Activated T-helper 17 cell treated with anti-CD3 and anti-CD28 coated beads, Interleukin-2, amount 50 U/mL, for 72 hours (primary cell): Measurements from ENCODE around the gene ZNF775. TPM values are rescaled to one million over a fixed set of nuclear protein-coding genes. Genes with fewer than 3 reads are reported as not detected.

Experiments used
- ATAC-seq: fragments of 150-1000 bp; cut with Tn5 transposase; replicated peaks from 2 replicates; pipeline ENCODE4 v1.10.0; 2021; ENCODE audit warnings: mild to moderate bottlenecking, moderate library complexity
- H3K27ac Mint-ChIP-seq: one replicate; pipeline ENCODE4 v1.8.0; 2022; ENCODE audit warnings: mixed read lengths
- H3K27me3 Mint-ChIP-seq: one replicate; pipeline ENCODE4 v1.8.0; 2022; ENCODE audit warnings: mixed read lengths
- H3K36me3 Mint-ChIP-seq: one replicate; pipeline ENCODE4 v1.8.0; 2022; ENCODE audit warnings: low read depth, mild to moderate bottlenecking, mixed read lengths
- H3K4me1 Mint-ChIP-seq: one replicate; pipeline ENCODE4 v1.8.0; 2022; ENCODE audit warnings: mixed read lengths
- H3K4me3 Mint-ChIP-seq: one replicate; pipeline ENCODE4 v1.8.0; 2022; ENCODE audit warnings: mild to moderate bottlenecking, mixed read lengths
- H3K9me3 Mint-ChIP-seq: one replicate; pipeline ENCODE4 v1.8.0; 2022; ENCODE audit warnings: mixed read lengths
- total RNA-seq, 2 donors: library from RNA; stranded (reverse); gene quantifications; one replicate each; pipeline ENCODE4 v1.2.3, GENCODE V29; 2022

Gene ZNF775
- total RNA-seq, 2 donors from 2014 or later: 2.5 to 3.2 TPM

DNA sequence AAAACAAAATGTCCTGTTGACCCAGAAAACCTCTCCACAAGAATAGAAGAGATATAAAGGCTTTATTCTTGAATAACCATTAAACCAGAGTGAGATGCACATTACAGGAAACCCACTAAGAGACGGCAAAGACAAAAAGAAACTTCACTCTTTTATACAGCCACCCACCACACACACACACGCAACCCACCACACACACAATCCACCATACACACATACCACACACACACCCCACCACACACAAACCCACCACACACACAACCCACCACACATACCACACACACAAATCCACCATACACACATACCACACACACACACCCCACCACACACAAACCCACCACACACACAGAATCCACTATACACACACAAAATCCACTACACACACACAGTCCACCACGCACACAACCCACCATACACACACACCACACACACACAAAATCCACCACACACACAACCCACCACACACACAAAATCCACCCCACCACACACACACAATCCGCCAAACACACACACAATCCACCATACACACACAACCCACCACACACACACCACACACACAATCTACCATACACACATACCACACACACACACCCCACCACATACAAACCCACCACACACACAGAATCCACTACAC lies 20.0 kb upstream of the ZNF775 start:
- no peaks in the 10 kb centered on the region for H3K9me3 Mint-ChIP-seq
- H3K27ac Mint-ChIP-seq: no peak overlapping the region
- peaks cover 19% of the 10 kb centered on the region for H3K4me1 Mint-ChIP-seq
- H3K4me3 Mint-ChIP-seq: no peak overlapping the region
- H3K27me3 Mint-ChIP-seq: no peaks in the 10 kb centered on the region
- no peak for ATAC-seq
- H3K36me3 Mint-ChIP-seq: no peaks in the 10 kb centered on the region

DNA sequence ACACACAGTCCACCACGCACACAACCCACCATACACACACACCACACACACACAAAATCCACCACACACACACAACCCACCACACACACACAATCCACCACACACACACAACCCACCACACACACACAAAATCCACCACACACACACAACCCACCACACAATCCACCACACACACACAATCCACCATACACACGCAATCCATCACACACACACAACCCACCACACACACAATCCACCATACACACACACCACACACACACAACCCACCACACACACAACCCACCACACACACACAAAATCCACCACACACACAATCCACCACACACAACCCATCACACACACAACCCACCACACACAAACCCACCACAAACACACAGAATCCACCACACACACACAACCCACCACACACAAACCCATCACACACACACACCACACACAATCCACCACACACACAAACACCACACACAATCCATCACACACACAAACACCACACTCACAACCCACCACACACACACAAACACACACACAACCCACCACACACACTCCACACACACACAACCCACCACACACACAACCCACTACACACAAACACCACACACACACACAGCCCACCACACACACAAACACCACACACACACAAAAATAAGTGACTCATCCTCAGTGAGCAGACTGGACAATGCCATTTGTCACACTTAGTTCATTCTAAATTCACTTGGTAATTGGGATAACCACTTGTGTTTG lies 19.3 kb upstream of the ZNF775 start:
- no peak for ATAC-seq
- H3K27me3 Mint-ChIP-seq: no peaks in the 10 kb centered on the region
- H3K4me1 Mint-ChIP-seq: peaks cover 19% of the 10 kb centered on the region
- no peak overlapping the region for H3K4me3 Mint-ChIP-seq
- H3K36me3 Mint-ChIP-seq: no peaks in the 10 kb centered on the region
- H3K27ac Mint-ChIP-seq: peak overlapping the region; percentile 63
- H3K9me3 Mint-ChIP-seq: no peaks in the 10 kb centered on the region

DNA sequence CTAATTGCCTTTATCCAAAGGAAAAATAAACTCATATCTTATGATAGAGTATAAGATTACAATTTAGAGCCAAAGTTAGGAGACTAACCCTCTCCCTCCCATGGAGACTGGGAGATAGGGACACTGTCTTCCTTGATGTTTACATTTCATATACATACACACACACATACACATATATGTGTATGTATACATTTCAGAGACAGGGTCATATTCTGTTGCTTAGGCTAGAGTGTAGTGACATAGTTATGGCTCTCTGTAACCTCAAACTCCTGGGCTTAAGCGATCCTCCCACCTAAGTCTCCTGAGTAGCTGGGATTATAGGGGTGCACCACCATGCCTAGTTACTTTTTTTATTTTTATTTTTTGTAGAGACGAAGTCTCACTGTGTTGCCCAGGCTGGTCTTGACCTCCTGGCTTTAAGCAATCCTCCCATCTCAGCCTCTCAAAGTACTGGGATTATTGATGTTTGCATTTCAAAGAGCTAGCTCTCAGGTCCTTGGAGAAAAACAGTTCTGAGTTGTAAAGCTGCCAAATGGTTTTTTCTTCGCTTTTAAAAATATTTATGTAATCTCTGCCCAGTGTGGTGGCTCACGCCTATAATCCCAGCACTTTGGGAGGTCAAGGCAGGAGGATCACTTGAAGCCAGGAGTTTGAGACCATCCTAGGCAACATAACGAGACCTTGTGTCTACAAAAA lies 18.6 kb upstream of the ZNF775 start:
- Mint-ChIP-seq H3K4me1 (peaks cover 19% of the 10 kb centered on the region), H3K27me3 (no peaks in the 10 kb centered on the region), H3K9me3 (no peaks in the 10 kb centered on the region), H3K4me3 (no peak overlapping the region), H3K36me3 (no peaks in the 10 kb centered on the region), H3K27ac (peak overlapping the region; percentile 63)
- no peak for ATAC-seq

DNA sequence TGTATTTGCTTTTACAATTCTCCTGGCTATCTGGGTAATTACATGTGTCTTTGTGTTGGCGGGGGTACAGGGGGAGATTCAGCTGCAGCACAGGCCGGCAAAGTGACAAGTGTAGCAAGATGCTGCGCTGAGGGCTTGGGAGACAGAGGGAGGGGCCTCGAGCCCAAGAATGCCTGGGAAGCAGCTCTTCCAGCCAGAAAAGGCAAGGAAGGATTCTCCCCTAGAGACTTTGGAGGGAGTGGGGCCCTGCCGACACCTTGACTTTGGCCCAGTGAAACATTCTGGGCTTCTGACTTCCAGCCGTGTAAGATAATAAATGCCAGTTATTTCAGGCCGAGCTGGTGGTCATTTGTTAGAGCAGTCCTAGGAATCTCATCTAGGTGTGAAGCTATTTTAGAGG lies 17.7 kb upstream of the ZNF775 start:
- Mint-ChIP-seq H3K27me3 (no peaks in the 10 kb centered on the region), H3K4me3 (no peak overlapping the region), H3K4me1 (peaks cover 19% of the 10 kb centered on the region), H3K27ac (no peak overlapping the region), H3K36me3 (no peaks in the 10 kb centered on the region), H3K9me3 (no peaks in the 10 kb centered on the region)
- ATAC-seq: no peak

DNA sequence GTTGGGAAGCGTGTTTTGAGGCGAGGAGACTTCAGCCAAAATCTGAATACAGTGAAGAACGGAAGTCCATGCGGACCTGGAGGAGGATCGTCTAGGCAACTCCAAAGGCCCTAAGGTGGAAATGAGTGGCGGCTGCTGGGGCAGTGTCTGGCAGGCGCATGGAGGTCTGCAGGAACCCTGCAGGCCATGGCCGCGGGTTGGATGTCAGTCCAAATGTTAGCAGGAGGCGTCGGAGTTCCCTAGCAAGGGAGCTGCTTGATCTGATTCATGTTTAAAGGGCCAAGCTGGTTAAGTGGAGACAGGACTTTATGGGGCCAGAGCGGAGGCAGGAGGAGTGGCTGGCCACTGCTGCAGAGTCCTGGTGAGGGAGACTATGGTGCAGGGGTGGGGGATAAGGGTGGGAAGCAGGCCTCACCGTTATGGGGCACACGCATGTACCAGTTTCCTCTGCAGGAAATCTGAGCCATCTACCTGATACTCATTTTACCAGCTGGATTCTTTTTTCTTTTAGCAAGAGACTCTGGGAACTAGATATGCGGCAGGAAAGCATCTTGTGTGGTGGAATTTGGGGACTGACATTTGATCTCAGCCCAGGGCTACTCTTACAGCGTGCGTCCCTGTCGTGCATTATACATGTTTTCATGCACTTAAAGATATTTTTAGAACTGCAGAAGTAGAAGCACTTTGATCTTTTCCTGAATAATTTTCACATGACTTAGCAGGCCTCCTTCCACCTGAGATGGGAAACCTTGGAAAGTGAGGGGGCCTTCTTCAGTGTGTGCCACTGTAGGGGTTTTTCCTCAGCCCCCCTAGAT lies 17.1 kb upstream of the ZNF775 start:
- no peak for ATAC-seq
- no peaks in the 10 kb centered on the region for H3K9me3 Mint-ChIP-seq
- H3K27ac Mint-ChIP-seq: no peak overlapping the region
- H3K36me3 Mint-ChIP-seq: no peaks in the 10 kb centered on the region
- no peak overlapping the region for H3K4me3 Mint-ChIP-seq
- no peaks in the 10 kb centered on the region for H3K27me3 Mint-ChIP-seq
- peaks cover 19% of the 10 kb centered on the region for H3K4me1 Mint-ChIP-seq

DNA sequence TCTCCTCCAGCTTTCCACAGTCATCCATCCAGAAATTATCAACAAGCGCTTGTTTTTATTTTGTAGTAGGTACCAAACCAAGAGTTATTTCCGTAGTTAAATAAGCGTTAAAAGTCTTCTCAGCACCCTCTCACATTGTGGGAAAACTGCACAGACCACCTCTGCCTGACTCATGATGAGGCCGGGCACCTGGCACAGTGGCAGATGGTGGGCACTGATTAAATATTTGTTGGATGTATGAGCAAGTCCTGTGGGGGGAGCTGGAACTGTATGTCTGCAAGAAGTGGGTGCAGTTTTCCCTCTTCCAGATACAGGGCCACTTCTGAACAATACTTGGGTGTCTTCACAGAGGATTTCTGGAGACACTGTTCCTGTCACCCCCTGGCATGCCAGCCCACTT lies 15.8 kb upstream of the ZNF775 start:
- Mint-ChIP-seq H3K4me3 (no peak overlapping the region), H3K27me3 (no peaks in the 10 kb centered on the region), H3K27ac (no peak overlapping the region), H3K4me1 (peaks cover 13% of the 10 kb centered on the region), H3K9me3 (no peaks in the 10 kb centered on the region), H3K36me3 (no peaks in the 10 kb centered on the region)
- ATAC-seq: no peak

DNA sequence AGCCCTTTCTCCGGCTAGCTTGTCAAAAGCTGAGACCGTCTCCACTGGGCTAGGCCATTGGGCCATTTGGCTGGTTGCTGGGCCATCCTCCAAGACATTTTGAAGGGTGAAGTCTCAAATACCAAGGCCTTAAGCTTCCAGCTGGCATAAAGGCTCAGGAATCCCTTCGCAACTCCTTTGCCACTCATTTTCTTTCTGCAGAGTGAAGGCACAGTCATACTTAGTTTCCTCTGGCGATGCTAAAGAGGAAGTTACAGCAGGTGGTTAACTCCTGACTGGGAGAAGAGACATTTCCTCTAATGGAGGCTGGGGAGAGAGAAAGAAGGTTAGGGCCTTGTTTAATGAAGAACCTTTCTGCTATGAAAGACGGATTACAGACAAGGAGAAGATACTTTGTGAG lies 15.3 kb upstream of the ZNF775 start:
- H3K9me3 Mint-ChIP-seq: no peaks in the 10 kb centered on the region
- no peak for ATAC-seq
- H3K4me1 Mint-ChIP-seq: peaks cover 13% of the 10 kb centered on the region
- no peaks in the 10 kb centered on the region for H3K27me3 Mint-ChIP-seq
- peaks cover under 1% of the 10 kb centered on the region for H3K36me3 Mint-ChIP-seq
- no peak overlapping the region for H3K27ac Mint-ChIP-seq
- no peak overlapping the region for H3K4me3 Mint-ChIP-seq

DNA sequence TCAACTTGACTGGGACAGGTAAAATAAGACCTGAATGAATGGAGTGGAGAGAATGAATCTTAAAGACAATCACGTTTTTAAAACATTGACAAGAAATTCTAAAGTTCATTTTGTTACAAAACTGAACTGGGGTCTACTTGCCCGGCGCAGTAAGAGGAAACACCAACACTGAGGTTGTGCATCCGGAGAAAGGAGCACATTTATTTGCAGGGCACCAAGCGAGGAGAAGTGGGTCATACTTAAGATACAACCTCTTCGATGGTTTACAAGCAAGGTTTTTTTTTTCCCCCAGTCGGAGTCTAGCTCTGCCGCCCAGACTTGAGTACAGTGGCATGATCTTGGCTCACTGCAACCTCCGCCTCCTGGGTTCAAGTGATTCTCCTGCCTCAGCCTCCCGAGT lies 13.9 kb upstream of the ZNF775 start:
- no peak for ATAC-seq
- Mint-ChIP-seq H3K27ac (no peak overlapping the region), H3K36me3 (peaks cover 10% of the 10 kb centered on the region), H3K9me3 (no peaks in the 10 kb centered on the region), H3K4me3 (no peak overlapping the region), H3K27me3 (no peaks in the 10 kb centered on the region), H3K4me1 (peaks cover 1% of the 10 kb centered on the region)

DNA sequence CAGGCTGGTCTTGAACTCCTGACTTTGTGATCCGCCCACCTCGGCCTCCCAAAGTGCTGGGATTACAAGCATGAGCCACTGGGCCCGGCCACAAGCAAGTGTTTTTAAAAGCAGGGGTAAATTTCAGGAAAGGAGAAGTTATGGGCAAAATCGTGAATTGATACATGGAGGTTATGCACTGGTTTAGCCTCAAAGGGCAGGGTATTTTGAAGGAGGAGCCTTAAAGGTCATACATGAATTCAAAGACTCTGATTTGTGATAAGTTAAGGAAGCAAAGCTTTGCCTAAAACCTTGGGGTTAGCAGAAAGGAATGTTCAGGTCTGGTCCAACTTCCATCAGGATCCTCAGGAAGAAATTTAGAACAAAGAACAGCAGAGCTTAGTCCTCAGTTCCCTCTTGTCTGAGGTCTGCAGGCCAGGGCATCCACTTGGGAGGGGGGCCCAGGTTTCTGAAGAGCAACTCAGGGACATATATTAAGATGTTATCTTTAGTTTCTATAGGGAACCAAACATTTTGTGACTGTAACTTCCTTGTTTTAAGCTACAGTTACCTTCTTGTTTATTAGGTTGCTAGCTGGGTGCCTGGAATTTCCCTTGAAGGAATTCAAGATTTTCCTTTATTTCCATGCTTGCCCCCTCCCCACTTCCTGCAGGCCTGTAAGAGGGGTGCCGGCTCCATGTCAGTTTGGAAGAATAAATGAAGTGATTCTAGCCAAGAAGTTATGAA lies 13.3 kb upstream of the ZNF775 start:
- H3K4me1 Mint-ChIP-seq: peaks cover 3% of the 10 kb centered on the region
- H3K9me3 Mint-ChIP-seq: no peaks in the 10 kb centered on the region
- ATAC-seq: no peak
- peak overlapping the region; percentile 28 for H3K27ac Mint-ChIP-seq
- no peaks in the 10 kb centered on the region for H3K27me3 Mint-ChIP-seq
- H3K36me3 Mint-ChIP-seq: peaks cover 10% of the 10 kb centered on the region
- no peak overlapping the region for H3K4me3 Mint-ChIP-seq

DNA sequence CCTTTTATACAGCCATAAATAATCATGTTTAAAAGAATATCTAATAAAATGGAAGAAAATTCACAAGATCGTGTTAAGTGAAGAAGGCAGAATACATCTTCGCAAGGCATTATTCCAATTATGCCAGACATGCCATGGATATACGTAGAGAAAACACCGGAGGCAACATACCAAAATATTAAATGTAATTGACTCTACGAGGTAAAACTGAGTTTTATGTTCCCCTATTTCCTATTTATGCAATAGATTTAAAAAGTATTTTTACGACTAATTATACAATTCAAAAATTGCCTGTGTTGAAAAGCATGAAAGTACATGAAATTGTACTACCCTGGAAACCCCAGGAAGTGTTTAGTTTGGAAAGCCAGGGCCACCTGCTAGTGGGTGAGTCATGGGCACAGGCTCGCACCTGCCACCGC lies 11.4 kb upstream of the ZNF775 start:
- no peaks in the 10 kb centered on the region for H3K9me3 Mint-ChIP-seq
- no peaks in the 10 kb centered on the region for H3K27me3 Mint-ChIP-seq
- peaks cover 4% of the 10 kb centered on the region for H3K4me1 Mint-ChIP-seq
- no peak for ATAC-seq
- peak overlapping the region; percentile 90 for H3K4me3 Mint-ChIP-seq
- peaks cover 13% of the 10 kb centered on the region for H3K36me3 Mint-ChIP-seq
- H3K27ac Mint-ChIP-seq: peak overlapping the region; percentile 88

DNA sequence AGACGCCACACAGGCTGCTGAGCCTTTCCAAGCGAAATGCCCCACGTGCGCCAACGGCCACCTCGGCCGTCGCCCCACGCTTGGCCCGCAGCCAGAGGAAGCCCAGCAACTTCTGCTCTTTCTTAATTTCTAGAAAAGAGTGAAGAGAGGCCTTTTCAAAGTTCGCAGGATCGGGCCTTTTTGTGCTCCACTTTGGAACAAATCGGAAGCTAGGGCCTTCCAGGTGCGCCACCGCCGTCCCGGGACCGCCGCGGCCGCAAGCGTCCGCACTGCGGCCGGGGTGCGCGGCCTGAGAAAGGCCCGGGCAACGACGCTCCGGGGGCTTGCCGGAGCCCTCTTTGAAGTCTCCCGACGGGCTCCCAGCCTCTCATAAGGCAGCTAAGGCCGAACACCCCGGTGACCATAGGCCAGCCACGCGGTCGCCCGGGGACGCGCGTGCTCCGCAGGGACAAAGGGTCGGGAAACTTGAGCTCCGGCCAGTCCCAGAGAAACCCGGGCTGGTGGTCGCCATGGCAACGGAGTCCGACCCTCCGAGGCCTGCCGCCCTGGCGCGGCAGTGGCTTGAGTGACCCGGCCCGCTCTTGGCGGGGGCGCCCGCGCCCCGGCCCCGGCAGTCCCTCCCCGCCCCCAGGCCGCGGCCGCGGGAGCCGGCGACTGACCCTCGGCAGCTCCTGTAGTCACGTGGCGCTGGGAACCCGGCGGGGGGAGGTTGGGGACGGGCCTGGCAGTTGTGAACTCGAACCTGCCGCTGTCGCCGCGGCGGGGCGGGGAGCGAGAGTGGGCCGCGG lies 10.8 kb upstream of the ZNF775 start, which contains the start of gene REPIN1:
Gene REPIN1 (plus strand): TSS at position 727 of the 788 bp plus-strand sequence. CDS start 890 bp downstream, outside the sequence.
- peak; percentile 76 for ATAC-seq
- no peaks in the 10 kb centered on the region for H3K9me3 Mint-ChIP-seq
- peak within 1 kb of the TSS; percentile 94 for H3K27ac Mint-ChIP-seq
- peaks cover 4% of the 10 kb centered on the region for H3K4me1 Mint-ChIP-seq
- H3K27me3 Mint-ChIP-seq: no peaks in the 10 kb centered on the region
- H3K4me3 Mint-ChIP-seq: peak within 1 kb of the TSS; percentile 90
- H3K36me3 Mint-ChIP-seq: peaks cover 19% of the 10 kb centered on the region

DNA sequence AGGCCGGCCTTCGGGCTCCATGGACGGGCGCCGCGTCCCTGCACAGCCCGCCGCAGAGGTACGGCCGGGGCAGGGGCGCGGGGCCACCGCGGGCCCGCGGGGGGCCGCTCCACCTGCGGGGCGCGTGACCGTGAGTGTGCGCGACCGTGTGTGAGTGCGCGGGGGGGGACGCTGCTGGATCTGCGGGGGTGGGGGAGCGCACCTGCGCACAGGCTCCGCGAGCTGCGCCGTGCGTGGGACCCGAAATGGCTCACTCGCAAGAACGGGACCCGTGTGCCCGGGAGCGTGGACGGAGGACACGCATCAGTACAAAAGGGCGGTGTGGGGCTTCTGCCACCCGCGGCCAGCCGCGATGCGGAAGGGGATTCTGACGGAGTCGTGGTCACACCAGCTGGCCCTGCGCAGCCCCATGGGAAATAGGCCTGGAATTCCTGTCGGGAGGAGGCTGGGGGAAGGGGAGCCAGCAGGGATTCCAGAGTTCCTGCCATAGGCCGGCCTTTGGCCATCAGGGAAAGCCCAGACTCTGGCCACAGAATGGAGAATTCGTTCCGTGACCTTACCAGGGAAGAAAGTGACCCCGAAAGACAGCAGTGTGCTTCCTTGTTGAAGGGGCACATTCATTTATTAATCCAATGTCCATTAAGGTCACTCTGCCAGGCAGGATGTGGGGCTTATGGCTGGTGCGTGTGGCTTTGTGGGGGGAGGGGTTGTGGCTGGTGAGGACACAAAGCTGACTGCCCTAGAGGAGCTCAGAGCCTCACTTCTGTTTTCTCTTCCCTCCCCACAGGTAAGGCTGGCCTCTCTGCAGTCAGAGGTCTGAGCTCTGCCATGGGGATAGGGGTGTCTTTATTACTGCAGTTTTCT lies 10.0 kb upstream of the ZNF775 start:
- ATAC-seq: peak; percentile 61
- H3K36me3 Mint-ChIP-seq: peaks cover 26% of the 10 kb centered on the region
- peaks cover 7% of the 10 kb centered on the region for H3K4me1 Mint-ChIP-seq
- H3K4me3 Mint-ChIP-seq: peak overlapping the region; percentile 90
- no peaks in the 10 kb centered on the region for H3K9me3 Mint-ChIP-seq
- peak overlapping the region; percentile 94 for H3K27ac Mint-ChIP-seq
- H3K27me3 Mint-ChIP-seq: no peaks in the 10 kb centered on the region
